HG02840 (cell line): Measurements from ENCODE around the gene PID1.

Experiments
- ATAC-seq: cut with Tn5 transposase; IDR thresholded peaks from one replicate; pipeline ENCODE4 v1.9.1; 2021; ENCODE audit warnings: mild to moderate bottlenecking, moderate library complexity, moderate number of reproducible peaks; ENCODE audit not compliant: unreplicated experiment, low FRiP score

PID1 gene

DNA sequence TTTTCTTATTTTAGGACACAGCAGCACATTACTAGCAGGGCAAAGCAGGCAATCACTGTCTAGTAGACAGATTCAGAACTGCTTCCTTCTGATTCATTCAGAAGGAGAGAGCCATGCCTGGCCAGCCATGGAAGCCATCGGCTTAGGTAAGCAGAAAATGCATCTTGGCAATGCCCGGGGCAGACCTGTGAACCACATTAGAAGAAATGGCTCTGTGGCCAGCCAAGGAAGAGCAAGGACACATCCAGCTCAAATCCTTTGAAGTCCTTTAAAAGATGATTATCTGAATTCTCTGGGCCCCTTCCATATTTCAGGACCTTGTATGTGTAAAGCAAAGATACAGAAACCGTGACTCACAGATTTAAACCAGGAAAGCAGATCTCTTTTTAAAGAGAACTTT, 227.4 kb downstream of the PID1 start:
- no peak for ATAC-seq

DNA sequence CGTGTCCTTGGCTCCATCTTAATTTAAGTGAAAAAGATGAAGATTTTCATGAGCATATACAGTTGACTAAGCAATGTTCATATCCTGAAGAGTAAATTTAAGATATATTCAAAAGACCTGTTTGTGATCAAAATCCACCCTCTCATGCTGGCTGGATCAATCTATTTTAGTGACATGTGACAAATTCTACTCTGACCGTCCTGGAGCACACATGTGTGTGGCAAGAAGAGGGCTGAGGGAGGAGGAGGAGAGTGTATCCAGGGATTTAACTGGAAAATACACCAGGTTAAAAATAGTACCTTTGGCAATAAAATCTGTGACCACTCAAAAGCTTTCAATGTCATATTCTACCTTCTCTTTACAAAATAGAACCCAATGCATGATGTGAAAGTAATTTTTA, 228.7 kb downstream of the PID1 start:
- ATAC-seq = no peak

DNA sequence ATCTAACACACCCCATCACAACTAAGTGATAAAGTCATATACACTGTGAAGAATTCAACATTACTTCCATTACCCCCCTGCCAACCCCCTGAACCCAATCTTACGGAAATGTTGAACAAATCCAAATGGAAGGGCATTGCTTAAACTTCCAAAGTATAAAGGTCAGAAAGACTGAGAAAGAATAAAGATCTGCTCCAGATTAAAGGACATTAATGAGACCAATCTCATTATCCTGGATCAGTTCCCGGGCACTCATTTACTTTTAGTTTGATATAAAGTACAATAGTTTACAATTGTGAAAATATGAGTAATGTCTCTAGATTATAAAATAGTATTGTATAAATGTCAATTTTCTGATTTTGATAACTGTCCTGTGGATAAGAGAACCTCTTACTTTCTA, 229.4 kb downstream of the PID1 start:
- no peak for ATAC-seq

DNA sequence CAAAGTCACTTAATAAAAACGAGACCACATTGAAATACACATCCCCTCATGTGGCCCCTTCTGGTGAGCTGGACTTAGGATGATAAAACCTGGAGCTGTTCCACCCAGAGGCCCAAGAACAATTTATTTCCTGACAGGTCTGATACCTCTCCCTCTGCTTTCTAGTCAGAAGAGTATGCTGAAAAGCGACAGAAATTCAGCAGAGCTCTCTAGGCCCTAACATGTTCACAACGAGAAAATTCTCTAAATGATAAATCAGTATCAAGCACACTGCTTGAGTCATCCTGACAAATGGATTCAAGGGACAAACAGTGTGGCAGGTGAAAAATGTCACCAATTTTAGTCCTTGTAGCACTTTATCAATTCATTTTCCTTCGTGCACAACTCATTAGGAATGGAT, 233.5 kb downstream of the PID1 start:
- ATAC-seq = no peak

DNA sequence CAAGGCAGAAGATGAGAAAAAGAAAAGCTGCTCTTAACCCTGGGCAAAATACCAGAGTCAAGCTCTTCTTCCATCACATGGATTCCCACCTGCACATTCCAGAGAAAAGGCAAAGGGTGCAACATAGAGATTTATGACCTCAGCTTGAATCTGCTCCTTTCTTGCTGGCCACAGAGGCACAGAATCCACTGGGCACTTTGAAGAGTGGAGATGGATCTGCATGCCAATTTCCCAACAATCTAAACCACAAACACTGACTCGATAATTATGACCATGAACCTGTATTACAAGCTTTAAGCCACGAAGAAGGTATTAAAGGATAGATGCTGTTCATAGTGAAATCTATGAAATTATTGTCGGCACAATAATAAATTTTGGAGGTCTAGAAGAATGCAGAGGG, 237.3 kb downstream of the PID1 start:
- no peak for ATAC-seq

DNA sequence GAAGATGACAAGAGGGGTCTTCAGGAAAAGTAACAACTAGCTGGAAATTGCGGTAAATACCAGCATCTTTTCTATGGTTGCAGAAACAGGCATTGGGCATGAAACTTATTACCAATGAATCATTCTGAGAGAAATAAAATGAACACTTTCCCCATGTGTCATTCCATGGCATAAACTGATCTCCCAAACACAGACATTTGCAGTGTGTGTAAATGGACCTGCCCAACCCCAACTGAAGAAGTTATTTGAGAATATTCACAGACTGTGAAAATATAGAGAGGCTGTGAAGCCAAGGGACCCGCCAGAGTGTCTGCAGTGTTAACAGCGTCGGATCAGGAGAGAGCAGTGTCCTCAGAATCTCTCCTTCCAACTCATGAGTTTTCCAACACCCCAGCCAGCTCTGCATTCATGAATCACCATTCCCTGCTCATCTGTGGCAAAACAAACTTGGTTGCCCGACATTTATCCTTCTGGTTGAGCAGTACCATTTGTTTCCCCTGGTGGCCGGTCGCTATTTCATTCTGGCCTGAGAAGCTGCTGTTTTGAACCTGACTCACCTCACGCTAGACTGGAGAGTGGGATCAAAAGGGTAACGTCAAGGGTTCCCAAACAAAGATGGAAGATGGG, 238.4 kb downstream of the PID1 start:
- ATAC-seq = no peak

DNA sequence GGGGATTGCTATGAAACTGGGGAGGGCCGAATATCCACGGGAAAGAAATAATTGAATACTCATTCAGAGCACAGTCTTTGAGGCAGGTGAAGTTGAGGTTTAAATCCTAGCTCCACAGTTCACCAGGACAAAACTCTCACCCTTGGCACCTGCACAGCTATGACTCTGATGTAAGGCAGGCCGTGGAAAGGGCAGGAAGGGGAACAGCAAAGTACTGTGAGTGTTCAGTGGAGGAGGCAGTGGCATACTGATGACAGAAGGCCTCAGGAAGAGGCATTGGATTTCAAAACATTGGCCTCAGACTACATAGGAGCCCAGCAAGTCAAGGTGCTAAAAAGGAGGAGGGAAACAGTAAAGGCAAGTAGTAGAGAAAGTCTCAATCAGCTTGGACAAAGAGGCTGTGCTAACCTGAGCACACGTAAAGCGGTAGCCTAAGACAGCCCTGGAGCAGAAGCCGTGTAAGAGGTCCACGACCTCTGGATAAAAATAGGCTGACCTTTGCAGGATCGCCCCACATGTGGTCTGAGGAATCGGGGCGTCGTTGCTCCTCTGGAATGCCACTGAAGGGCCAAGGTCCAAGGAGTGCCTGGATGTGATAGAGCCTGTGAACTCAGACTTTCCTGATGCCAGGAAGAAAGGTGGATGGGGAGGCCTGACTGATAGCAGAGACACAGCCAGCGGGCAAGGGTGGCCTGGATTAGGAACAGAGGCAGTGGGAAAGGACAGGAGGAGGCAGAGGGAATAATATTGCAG, 243.6 kb downstream of the PID1 start:
- no peak for ATAC-seq

DNA sequence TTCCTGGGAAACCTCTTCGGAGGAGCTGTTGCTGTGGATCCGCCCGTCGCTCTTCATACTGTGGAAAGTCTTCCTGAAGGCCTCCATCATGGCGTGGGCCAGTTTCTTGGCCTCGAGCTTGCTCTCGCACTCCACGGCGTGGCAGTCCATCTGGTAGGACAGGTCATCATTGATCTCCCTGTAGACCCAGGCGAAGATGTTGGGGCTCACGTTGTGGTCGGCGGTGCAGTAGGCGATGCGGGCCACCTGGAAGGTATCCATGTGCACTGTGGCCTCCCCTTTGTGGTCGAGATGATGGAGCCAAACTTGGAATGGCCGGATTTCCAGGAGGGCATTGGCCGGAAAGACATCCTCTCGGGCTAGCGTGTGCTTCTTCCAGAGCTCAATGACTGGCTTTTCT, 245.4 kb downstream of the PID1 start:
- no peak for ATAC-seq

DNA sequence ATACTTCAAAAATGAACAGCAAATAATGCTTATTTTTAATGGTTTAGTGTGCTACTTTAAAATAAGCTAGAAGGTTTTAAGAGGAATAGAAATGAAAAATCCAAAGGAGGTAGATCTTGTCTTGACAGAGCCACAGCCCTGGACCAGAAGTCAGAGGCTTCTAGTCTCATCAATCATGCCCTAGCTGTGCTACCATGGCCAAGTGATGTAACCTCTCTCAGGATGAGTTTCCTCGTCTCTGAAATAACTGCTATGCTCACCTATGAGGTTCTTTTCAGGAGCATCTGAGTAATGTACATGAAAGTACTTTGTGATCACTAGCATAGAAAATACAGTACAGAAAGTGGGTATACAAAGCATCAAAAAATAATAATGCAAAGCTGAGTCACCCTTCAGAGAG, 248.4 kb downstream of the PID1 start:
- no peak for ATAC-seq

DNA sequence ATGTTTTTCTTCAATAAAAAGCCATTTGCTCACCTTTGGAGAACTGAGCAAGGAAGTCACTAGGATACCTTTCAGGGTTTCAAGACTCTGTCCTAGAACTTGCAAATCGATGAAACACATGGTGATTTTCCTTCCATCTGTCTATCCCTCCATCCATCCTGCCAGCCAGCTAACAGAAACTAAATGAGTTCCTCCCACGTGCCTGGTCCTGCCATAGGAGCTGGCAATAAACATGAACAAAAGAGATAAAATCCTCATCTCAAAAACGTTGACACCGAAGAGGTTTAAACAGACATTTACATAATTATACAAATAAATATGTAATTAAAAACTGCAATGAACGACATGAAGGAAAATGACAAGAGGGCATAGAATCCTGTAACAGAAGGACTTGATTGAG, 249.0 kb downstream of the PID1 start:
- no peak for ATAC-seq

DNA sequence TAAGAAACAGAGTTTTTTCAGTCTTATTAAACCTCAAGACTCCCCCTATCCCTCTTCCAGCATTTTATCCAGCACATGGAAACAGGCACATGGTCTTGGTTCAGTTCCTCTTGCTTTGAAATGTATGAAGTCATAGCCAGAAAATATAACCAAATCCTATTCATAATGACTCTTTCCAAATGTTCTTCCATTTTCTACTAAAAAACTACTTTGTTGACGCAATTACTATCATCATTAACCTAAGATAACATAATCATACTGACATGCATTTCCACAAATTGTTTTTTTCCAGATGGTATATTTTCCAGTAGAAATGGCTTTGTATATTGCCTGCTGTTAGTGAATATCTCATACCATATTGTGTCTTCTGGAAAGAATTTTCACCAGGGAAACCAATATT, 261.3 kb downstream of the PID1 start:
- ATAC-seq = no peak

DNA sequence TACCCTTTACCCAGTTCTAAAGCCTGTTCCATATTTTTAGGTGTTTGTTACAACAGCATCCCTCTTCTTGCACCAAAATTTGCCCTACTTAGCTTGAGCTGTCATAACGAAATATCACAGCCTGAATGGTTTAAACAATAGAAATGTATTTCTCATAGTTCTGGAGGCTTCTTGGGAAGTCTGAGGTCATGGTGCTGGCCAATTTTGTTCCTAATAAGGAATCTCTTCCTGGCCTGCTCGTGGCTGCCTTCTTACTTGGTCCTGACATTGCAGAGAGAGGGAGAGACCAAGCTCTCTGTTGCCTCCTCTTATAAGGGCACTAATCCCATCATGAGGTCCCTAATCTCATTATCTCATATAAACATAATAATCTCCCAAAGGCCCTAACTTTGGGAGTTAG, 267.8 kb downstream of the PID1 start:
- no peak for ATAC-seq

DNA sequence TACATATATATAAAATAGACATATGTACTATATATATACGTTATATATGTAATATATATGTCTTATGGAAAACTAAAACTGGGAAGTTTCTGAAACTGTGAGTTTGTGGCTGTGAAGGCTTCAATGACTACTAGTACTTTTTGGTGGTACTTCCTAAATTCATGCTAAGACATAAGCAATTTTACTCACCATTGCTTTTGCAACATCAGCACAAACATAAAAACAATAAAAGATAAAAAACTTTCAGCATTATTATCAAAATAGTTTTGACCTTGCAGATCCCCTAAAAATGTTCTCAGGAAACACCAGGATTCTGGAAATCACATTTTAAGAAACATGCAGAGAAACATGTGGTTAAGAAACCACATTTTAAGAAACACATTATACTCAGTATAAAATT, 269.9 kb downstream of the PID1 start:
- ATAC-seq = no peak

DNA sequence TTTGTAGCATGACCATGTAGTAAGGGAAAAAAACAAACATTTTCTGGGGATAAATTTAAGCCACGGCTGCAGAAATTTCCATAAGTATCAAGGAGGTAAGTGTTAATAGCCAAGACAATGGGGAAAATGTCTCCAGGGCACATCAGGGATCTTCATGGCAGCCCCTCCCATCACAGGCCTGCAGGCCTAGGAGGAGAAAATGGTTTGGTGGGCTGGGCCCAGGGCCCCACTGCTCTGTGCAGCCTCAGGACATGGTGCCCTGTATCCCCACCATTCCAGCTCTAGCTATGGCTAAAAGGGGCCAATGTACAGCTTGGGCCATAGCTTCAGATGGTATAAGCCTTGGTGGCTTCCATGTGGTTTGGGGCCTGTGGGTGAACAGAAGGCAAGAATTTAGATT, 271.8 kb downstream of the PID1 start:
- no peak for ATAC-seq

DNA sequence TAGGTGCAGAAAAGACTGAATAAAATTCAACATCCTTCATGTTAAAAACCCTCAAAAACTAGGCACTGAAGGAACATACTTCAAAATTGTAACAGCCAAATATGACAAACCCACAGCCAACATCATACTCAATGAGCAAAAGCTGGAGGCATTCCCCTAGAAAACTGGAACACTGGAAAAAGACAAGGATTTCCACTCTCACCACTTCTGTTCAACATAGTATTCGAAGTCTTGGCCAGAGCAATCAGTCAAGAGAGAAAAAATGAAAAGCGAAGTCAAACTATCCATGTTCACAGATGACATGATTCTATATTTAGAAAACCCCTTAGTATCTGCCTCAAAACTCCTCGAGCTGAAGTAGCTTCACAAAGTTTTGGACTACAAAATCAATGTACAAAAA, 282.3 kb downstream of the PID1 start:
- no peak for ATAC-seq

DNA sequence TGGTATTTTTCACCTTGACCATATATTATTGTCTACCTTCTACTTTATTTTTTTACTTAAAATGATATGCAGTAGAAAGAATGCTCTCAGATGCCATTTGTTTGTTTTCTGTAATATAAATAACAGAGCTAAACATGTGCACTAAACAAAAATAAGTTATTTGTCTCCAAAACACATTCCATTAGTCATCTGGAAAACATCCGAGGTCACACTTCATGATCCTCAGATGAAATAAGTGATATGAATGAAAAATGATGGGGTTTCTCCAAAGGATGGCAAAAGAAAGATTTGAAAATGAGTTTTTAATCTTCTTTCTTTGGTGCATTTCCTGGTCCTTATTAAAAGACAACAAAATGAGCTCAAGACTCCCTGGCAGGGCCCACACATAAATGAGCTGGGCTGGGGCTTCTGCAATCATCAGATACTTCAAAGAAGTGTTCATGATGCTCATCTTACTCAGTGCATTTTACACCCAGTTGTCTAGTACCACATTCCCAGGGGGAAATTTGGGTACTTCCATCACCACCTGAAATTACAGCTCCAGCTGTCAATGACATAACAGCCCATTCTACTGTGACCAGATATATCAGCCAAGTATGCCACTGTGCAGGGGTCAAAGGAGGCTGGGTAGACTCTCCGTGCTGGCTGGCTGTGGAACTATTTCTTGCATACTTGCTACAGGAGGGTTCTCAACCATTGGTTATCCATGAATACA, 283.5 kb downstream of the PID1 start:
- ATAC-seq = no peak

DNA sequence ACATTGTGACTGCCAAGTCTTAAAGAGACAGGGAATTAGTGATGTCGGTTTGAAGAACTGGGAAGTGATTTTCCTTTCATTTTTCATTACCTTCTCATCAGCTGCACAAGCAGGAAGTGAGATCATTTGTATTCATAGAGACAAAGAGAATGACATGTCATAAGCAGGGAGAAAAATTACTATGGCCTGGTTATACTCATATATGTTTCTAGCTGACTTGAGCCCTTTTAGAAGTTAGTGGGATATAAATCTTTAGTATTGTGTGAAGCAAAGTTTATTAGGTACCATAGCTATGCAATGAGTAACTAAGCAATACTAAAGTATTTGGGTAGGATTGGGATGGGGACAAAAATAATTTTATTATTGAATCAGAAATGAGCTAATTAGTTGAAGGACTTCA, 284.1 kb downstream of the PID1 start:
- no peak for ATAC-seq

DNA sequence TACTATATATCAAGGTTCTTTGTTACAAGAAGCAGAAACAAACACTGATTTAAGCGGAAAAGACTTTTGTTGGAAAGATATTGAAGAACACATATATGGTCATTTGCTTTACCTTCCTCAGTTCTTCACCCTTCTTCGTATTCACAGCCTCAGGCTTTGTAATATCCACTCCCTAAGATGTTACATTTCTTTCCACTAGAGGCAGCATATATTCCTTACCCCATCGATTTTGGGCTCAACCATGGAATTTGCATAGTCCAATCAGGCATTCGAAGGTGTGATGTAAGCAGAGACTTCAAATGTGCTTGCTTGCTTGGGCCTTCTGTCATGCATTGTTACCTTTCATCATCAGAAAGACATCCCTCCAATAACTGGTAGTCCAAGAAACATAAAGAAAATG, 287.4 kb downstream of the PID1 start:
- no peak for ATAC-seq

DNA sequence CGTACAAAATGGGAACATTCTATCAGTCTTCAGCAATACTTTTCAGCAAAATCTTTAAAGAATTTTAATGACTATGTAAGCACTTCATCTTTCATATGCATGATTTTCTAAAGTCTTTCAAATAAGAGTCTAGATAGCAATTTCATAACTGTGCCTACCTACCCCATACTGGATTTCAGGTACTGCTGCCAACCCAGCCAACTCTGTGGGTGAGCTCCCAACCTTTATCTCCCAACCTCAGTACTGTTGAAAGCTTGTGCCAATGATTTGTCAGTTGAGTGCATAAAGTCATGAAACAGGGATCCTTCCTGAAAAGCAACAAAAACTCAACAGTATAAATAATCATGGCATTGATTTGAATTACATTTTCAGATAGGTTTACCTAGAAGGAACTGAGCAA, 296.9 kb downstream of the PID1 start:
- ATAC-seq = no peak
